HL-60 (cell line): Measurements from ENCODE around the gene GPD2.

Experiments
- GABPA ChIP-seq: IDR thresholded peaks from 2 replicates; pipeline ENCODE4 v1.6.1; 2012; ENCODE audit warnings: low read depth
- POLR2AphosphoS5 ChIP-seq: IDR thresholded peaks from 2 replicates; pipeline ENCODE4 v1.6.1; 2012; ENCODE audit warnings: low read depth
- SPI1 ChIP-seq: IDR thresholded peaks from 2 replicates; pipeline ENCODE4 v1.6.1; 2012; ENCODE audit warnings: low read depth, mild to moderate bottlenecking, borderline replicate concordance
- TF ChIP-seq, protein P1 (sequence below): IDR thresholded peaks from one replicate; pipeline ENCODE4 v1.5.1; 2011; ENCODE audit warnings: low read length, control low read depth, inconsistent platforms; ENCODE audit not compliant: insufficient read depth
- TF ChIP-seq, protein P2 (sequence below): IDR thresholded peaks from 2 replicates; pipeline ENCODE4 v1.6.1; 2012; ENCODE audit warnings: low read depth; ENCODE audit not compliant: insufficient replicate concordance

DNA sequence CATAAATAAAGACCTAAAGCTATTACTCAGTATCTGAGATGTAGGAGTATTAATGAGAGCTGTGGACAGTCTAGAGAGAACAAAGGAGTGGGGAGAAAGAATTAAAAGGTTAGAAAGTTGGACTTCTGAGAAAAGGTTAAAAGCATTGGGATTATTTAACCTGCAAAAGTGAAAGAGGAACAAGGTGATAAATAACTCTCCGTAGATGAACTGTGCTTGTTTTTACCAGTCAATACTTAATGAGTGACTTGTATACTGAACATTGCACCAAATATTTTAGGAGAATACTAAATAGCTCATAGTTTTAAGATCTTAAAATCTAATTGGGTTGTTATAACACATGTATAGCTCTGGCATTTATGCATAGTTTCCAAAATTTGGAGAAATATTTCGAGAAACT lies 137.5 kb downstream of the GPD2 start:
- TF ChIP-seq, protein P1, sequence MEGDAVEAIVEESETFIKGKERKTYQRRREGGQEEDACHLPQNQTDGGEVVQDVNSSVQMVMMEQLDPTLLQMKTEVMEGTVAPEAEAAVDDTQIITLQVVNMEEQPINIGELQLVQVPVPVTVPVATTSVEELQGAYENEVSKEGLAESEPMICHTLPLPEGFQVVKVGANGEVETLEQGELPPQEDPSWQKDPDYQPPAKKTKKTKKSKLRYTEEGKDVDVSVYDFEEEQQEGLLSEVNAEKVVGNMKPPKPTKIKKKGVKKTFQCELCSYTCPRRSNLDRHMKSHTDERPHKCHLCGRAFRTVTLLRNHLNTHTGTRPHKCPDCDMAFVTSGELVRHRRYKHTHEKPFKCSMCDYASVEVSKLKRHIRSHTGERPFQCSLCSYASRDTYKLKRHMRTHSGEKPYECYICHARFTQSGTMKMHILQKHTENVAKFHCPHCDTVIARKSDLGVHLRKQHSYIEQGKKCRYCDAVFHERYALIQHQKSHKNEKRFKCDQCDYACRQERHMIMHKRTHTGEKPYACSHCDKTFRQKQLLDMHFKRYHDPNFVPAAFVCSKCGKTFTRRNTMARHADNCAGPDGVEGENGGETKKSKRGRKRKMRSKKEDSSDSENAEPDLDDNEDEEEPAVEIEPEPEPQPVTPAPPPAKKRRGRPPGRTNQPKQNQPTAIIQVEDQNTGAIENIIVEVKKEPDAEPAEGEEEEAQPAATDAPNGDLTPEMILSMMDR, result no peak
- TF ChIP-seq POLR2AphosphoS5, result no peak
- TF ChIP-seq, protein P2, sequence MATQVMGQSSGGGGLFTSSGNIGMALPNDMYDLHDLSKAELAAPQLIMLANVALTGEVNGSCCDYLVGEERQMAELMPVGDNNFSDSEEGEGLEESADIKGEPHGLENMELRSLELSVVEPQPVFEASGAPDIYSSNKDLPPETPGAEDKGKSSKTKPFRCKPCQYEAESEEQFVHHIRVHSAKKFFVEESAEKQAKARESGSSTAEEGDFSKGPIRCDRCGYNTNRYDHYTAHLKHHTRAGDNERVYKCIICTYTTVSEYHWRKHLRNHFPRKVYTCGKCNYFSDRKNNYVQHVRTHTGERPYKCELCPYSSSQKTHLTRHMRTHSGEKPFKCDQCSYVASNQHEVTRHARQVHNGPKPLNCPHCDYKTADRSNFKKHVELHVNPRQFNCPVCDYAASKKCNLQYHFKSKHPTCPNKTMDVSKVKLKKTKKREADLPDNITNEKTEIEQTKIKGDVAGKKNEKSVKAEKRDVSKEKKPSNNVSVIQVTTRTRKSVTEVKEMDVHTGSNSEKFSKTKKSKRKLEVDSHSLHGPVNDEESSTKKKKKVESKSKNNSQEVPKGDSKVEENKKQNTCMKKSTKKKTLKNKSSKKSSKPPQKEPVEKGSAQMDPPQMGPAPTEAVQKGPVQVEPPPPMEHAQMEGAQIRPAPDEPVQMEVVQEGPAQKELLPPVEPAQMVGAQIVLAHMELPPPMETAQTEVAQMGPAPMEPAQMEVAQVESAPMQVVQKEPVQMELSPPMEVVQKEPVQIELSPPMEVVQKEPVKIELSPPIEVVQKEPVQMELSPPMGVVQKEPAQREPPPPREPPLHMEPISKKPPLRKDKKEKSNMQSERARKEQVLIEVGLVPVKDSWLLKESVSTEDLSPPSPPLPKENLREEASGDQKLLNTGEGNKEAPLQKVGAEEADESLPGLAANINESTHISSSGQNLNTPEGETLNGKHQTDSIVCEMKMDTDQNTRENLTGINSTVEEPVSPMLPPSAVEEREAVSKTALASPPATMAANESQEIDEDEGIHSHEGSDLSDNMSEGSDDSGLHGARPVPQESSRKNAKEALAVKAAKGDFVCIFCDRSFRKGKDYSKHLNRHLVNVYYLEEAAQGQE, result no peak
- TF ChIP-seq SPI1, result no peak
- TF ChIP-seq GABPA, result no peak
